Neuronal stem cell (in vitro differentiated cells): ENCODE measurements around the gene LY9.

Source experiments
- DNase-seq: peaks from one replicate; pipeline ENCODE4 v3.0.0-alpha.2; 2013; ENCODE audit warnings: low spot score
- H2AFZ ChIP-seq: one replicate; pipeline ENCODE4 v1.6.1; 2013; ENCODE audit warnings: mild to moderate bottlenecking, low read length, inconsistent platforms
- H2AK5ac ChIP-seq: 2 replicates; pipeline ENCODE4 v1.6.1; 2013; ENCODE audit warnings: low read depth, mild to moderate bottlenecking, inconsistent platforms, low read length, moderate library complexity, mixed read lengths
- H2BK120ac ChIP-seq: 2 replicates; pipeline ENCODE4 v1.6.1; 2013; ENCODE audit warnings: low read depth, mild to moderate bottlenecking, inconsistent platforms, low read length, moderate library complexity, mixed read lengths
- H2BK12ac ChIP-seq: one replicate; pipeline ENCODE4 v1.6.1; 2013; ENCODE audit warnings: low read length, inconsistent platforms
- H2BK15ac ChIP-seq: 2 replicates; pipeline ENCODE4 v1.6.1; 2013; ENCODE audit warnings: mild to moderate bottlenecking, low read length, inconsistent platforms, mixed read lengths
- H2BK5ac ChIP-seq: one replicate; pipeline ENCODE4 v1.6.1; 2013; ENCODE audit warnings: inconsistent platforms, mild to moderate bottlenecking, low read length, moderate library complexity
- H3K14ac ChIP-seq: one replicate; pipeline ENCODE4 v1.6.1; 2013; ENCODE audit warnings: low read length, inconsistent platforms
- H3K18ac ChIP-seq: 2 replicates; pipeline ENCODE4 v1.6.1; 2013; ENCODE audit warnings: low read length, inconsistent platforms
- H3K23ac ChIP-seq: 2 replicates; pipeline ENCODE4 v1.6.1; 2013; ENCODE audit warnings: low read depth, mild to moderate bottlenecking, mixed read lengths, low read length, inconsistent platforms; ENCODE audit not compliant: poor library complexity
- H3K27ac ChIP-seq: replicated peaks from 3 replicates; pipeline ENCODE4 v1.5.1; 2013; ENCODE audit warnings: low read length, inconsistent platforms
- H3K27me3 ChIP-seq, 3 experiments: 2 replicates each; pipeline ENCODE4 v1.6.1; 2013; ENCODE audit warnings: low read length in 3 of 3, mild to moderate bottlenecking in 2 of 3, inconsistent platforms in 1 of 3, low read depth in 1 of 3, mixed read lengths in 1 of 3, moderate library complexity in 1 of 3; ENCODE audit not compliant: control insufficient read depth in 3 of 3, insufficient read depth in 3 of 3
- H3K36me3 ChIP-seq, 2 donors: replicated peaks in 1 of 2; 2 replicates each; pipeline ENCODE4 v1.6.1; 2013; ENCODE audit warnings: low read length in 2 of 2; ENCODE audit not compliant: control insufficient read depth in 2 of 2, insufficient read depth in 2 of 2
- H3K4ac ChIP-seq: 2 replicates; pipeline ENCODE4 v1.6.1; 2013; ENCODE audit warnings: inconsistent platforms, mild to moderate bottlenecking, low read length, moderate library complexity
- H3K4me1 ChIP-seq, 2 donors: 1 replicate in 1 of 2; 2 replicates in 1 of 2; pipeline ENCODE4 v1.6.1; 2013; ENCODE audit warnings: low read length in 2 of 2, low read depth in 1 of 2; ENCODE audit not compliant: control insufficient read depth in 2 of 2, insufficient read depth in 1 of 2
- H3K4me2 ChIP-seq: one replicate; pipeline ENCODE4 v1.6.1; 2013; ENCODE audit warnings: mild to moderate bottlenecking, low read length, inconsistent platforms; ENCODE audit not compliant: insufficient read depth, poor library complexity, severe bottlenecking
- H3K4me3 ChIP-seq, 2 donors: 2 replicates each; pipeline ENCODE4 v1.5.1; 2013; ENCODE audit warnings: low read length in 2 of 2, mild to moderate bottlenecking in 2 of 2, inconsistent platforms in 1 of 2, moderate library complexity in 1 of 2
- H3K79me1 ChIP-seq: one replicate; pipeline ENCODE4 v1.6.1; 2013; ENCODE audit warnings: low read depth, mild to moderate bottlenecking, inconsistent platforms, low read length, moderate library complexity
- H3K9ac ChIP-seq: one replicate; pipeline ENCODE4 v1.6.1; 2013; ENCODE audit warnings: mild to moderate bottlenecking, low read depth, low read length, inconsistent platforms; ENCODE audit not compliant: poor library complexity
- H3K9me3 ChIP-seq, 2 donors: replicated peaks in 1 of 2; 2 replicates each; pipeline versions ENCODE3 to v1.6.1; 2013; ENCODE audit warnings: low read length in 2 of 2, mild to moderate bottlenecking in 2 of 2, inconsistent platforms in 1 of 2, low read depth in 1 of 2, mixed read lengths in 1 of 2, moderate library complexity in 1 of 2; ENCODE audit not compliant: control insufficient read depth in 2 of 2, insufficient read depth in 1 of 2
- H4K8ac ChIP-seq: one replicate; pipeline ENCODE4 v1.6.1; 2013; ENCODE audit warnings: low read depth, mild to moderate bottlenecking, inconsistent platforms, low read length, moderate library complexity
- H4K91ac ChIP-seq: one replicate; pipeline ENCODE4 v1.6.1; 2013; ENCODE audit warnings: low read length, low read depth, mild to moderate bottlenecking, inconsistent platforms; ENCODE audit not compliant: poor library complexity
- WGBS, 2 donors: extraction: QIAGEN DNeasy Blood & Tissue Kit; methylation state at CpG; one replicate each; pipeline ENCODE4 v1.1.7; 2013; ENCODE audit warnings: missing lambda C conversion rate in 2 of 2, mixed read lengths in 1 of 2; ENCODE audit not compliant: insufficient read length in 2 of 2, insufficient replicate concordance in 1 of 2; ENCODE audit errors: extremely low coverage in 2 of 2; 5-methylcytosine and 5-hydroxymethylcytosine counted together

LY9 gene

DNA sequence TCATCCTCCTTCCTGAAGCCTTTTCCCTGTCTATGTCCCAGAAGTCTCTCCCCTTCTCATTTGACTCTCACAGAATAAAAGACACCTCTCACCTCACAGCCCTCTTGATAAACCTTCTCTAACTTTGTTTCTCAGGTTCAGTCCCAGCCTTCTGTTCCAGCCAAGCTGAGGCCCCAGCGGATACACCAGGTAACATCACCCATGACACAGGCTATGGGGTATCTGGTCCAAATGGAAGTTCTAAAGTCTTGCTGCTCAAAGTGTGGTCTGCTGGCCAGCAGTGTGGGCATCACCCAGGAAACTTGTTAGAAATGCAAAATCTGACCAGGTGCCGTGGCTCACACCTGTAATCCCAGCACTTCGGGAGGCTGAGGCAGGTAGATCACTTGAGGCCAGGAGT lies 23.2 kb downstream of the LY9 start:
- H3K4me3 ChIP-seq, result no peak overlapping the region
- peaks cover 0 to 4% of the 10 kb centered on the region in 2 donors for H3K4me1 ChIP-seq
- no peaks in the 10 kb centered on the region for H3K79me1 ChIP-seq
- H2BK120ac ChIP-seq, result no peak overlapping the region
- H3K23ac ChIP-seq, result no peak overlapping the region
- H3K4ac ChIP-seq, result no peak overlapping the region
- no peak overlapping the region for H3K18ac ChIP-seq
- no peak overlapping the region for H3K4me2 ChIP-seq
- no peak overlapping the region for H3K9ac ChIP-seq
- H4K91ac ChIP-seq, result no peak overlapping the region
- no peak overlapping the region for H3K14ac ChIP-seq
- H3K36me3 ChIP-seq, result no peaks in the 10 kb centered on the region
- no peaks in the 10 kb centered on the region for H3K9me3 ChIP-seq
- WGBS, 2 donors, result no CpG with 5 or more reads among the region's 3 CpGs
- H4K8ac ChIP-seq, result no peak overlapping the region
- H3K27ac ChIP-seq, result no peak overlapping the region
- no peak overlapping the region for H2BK5ac ChIP-seq
- no peak overlapping the region for H2AFZ ChIP-seq
- no peaks in the 10 kb centered on the region for H3K27me3 ChIP-seq
- H2BK15ac ChIP-seq, result no peak overlapping the region
- H2BK12ac ChIP-seq, result no peak overlapping the region
- H2AK5ac ChIP-seq, result no peak overlapping the region
- DNase-seq, result no peak

DNA sequence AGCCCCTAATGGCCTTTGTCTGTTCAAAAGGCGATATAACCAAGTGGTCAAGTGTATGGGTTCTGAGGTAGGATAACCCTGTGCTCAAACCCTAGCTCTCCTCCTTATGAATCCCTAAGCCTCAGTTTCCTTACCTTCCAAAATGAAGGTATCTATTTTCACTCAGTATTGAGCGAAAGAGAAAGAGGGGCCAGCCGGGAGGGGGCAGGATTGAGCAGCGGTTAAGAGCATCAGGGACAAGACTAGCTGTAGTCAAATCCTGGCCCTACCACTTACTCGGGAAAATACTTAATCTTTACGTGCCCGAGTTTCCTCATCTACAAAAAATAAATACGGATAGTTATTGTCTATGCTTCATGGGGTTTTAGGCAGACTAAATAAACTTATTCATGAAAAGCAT lies 25.7 kb downstream of the LY9 start:
- no CpG with 5 or more reads among the region's 8 CpGs for WGBS, 2 donors
- H3K9ac ChIP-seq, result no peak overlapping the region
- H3K4me3 ChIP-seq, result no peak overlapping the region
- H3K4me1 ChIP-seq, result peaks cover 0 to 4% of the 10 kb centered on the region in 2 donors
- H3K27me3 ChIP-seq, result no peaks in the 10 kb centered on the region
- H3K23ac ChIP-seq, result no peak overlapping the region
- no peaks in the 10 kb centered on the region for H3K79me1 ChIP-seq
- no peak overlapping the region for H2BK120ac ChIP-seq
- no peak overlapping the region for H3K27ac ChIP-seq
- no peak overlapping the region for H2AK5ac ChIP-seq
- H2BK15ac ChIP-seq, result no peak overlapping the region
- H3K18ac ChIP-seq, result no peak overlapping the region
- H3K36me3 ChIP-seq, result no peaks in the 10 kb centered on the region
- H3K4me2 ChIP-seq, result no peak overlapping the region
- no peak overlapping the region for H2BK12ac ChIP-seq
- H3K9me3 ChIP-seq, result no peaks in the 10 kb centered on the region
- no peak overlapping the region for H2BK5ac ChIP-seq
- DNase-seq, result no peak
- H4K8ac ChIP-seq, result no peak overlapping the region
- no peak overlapping the region for H2AFZ ChIP-seq
- no peak overlapping the region for H3K4ac ChIP-seq
- H3K14ac ChIP-seq, result no peak overlapping the region
- no peak overlapping the region for H4K91ac ChIP-seq

DNA sequence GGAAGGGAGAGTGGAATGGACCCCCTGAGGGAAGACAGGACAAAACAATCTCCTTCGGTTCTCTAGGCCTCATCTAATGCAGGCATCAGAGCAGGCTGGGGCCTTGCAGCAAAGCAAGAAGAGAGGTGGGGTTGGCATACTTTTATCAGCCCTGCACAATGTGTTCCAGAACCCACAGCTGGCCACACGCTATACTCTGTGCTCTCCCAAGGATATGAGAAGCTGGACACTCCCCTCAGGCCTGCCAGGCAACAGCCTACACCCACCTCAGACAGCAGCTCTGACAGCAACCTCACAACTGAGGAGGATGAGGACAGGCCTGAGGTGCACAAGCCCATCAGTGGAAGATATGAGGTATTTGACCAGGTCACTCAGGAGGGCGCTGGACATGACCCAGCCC lies 27.3 kb downstream of the LY9 start:
- H3K27me3 ChIP-seq, result no peaks in the 10 kb centered on the region
- peak overlapping the region in 1 of 2 donors; percentile 0 for H3K4me3 ChIP-seq
- no peak overlapping the region for H2BK12ac ChIP-seq
- no peak overlapping the region for H2AK5ac ChIP-seq
- no peak for DNase-seq
- H3K79me1 ChIP-seq, result no peaks in the 10 kb centered on the region
- no peak overlapping the region for H2AFZ ChIP-seq
- H3K36me3 ChIP-seq, result no peaks in the 10 kb centered on the region
- no peak overlapping the region for H3K4me2 ChIP-seq
- H3K9ac ChIP-seq, result no peak overlapping the region
- peak overlapping the region; percentile 25 for H3K18ac ChIP-seq
- H4K8ac ChIP-seq, result no peak overlapping the region
- no peak overlapping the region for H2BK120ac ChIP-seq
- no peak overlapping the region for H3K14ac ChIP-seq
- H3K9me3 ChIP-seq, result no peaks in the 10 kb centered on the region
- H3K4me1 ChIP-seq, result peaks cover 0 to 3% of the 10 kb centered on the region in 2 donors
- WGBS, 2 donors, result no CpG with 5 or more reads among the region's 3 CpGs
- no peak overlapping the region for H3K23ac ChIP-seq
- H3K4ac ChIP-seq, result no peak overlapping the region
- no peak overlapping the region for H4K91ac ChIP-seq
- no peak overlapping the region for H2BK5ac ChIP-seq
- H2BK15ac ChIP-seq, result no peak overlapping the region
- no peak overlapping the region for H3K27ac ChIP-seq

DNA sequence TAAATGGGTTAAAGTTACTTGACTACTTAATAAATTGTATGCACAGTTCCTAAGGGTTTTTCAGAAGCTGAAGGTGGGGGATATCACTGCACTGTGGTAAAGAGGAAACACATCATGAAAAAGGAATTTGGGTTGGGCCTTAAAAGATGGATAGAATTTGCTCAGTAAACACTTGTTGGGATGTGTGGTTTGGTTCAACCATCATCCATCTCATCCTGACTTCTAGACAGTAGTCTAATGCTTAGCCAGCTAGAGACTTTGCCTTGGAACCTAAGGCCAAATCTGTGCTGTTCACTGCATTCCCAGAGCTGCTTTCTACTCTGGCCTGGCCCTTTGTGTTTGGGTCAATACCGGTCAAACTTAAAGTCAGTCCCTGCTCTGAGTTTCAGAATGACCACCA lies 30.6 kb downstream of the LY9 start:
- Histone ChIP-seq H2BK12ac (no peak overlapping the region), H3K14ac (no peak overlapping the region), H2BK15ac (no peak overlapping the region), H3K9me3 (no peaks in the 10 kb centered on the region), H3K27me3 (no peaks in the 10 kb centered on the region), H3K4ac (no peak overlapping the region), H3K18ac (no peak overlapping the region), H4K8ac (no peak overlapping the region), H2AK5ac (no peak overlapping the region), H2BK5ac (no peak overlapping the region), H4K91ac (no peak overlapping the region), H3K9ac (no peak overlapping the region), H3K36me3 (no peaks in the 10 kb centered on the region), H3K79me1 (no peaks in the 10 kb centered on the region), H2BK120ac (no peak overlapping the region), H3K27ac (no peak overlapping the region), H3K4me2 (no peak overlapping the region), H3K4me3 (no peak overlapping the region), H3K4me1 (no peaks in the 10 kb centered on the region), H3K23ac (no peak overlapping the region), H2AFZ (no peak overlapping the region)
- no peak for DNase-seq
- no CpG with 5 or more reads among the region's 1 CpG for WGBS, 2 donors
